ENCODE measurements around the gene KRTAP5-7.
"Not testable (repeated sequence)": the region's sequence is repeated elsewhere in the genome, so short reads cannot be mapped to it uniquely, and the experiment has no call there.

Gene KRTAP5-7

GRCh38 chr11:71498091-71498490, 29.0 kb upstream of the KRTAP5-7 start:
- DNase-seq = no peak

- no peak for DNase-seq
These were observed 27.9 kb upstream of the KRTAP5-7 start for GRCh38 chr11:71499125-71499524.

- DNase-seq = no peak
These were observed 27.5 kb upstream of the KRTAP5-7 start for GRCh38 chr11:71499546-71499945.

GRCh38 chr11:71500601-71501021, 26.5 kb upstream of the KRTAP5-7 start:
- no peak for DNase-seq

- DNase-seq = no peak
These were observed 25.7 kb upstream of the KRTAP5-7 start for GRCh38 chr11:71501071-71501985.

- no peak for DNase-seq
These were observed 25.0 kb upstream of the KRTAP5-7 start for GRCh38 chr11:71502026-71502425.

GRCh38 chr11:71502871-71503435, 24.1 kb upstream of the KRTAP5-7 start:
- DNase-seq = no peak

GRCh38 chr11:71504531-71504930, 22.5 kb upstream of the KRTAP5-7 start:
- no peak for DNase-seq

GRCh38 chr11:71505001-71505400, 22.1 kb upstream of the KRTAP5-7 start:
- DNase-seq = no peak

- DNase-seq = no peak
These were observed 21.3 kb upstream of the KRTAP5-7 start for GRCh38 chr11:71505781-71506180.

GRCh38 chr11:71507102-71507501, 20.0 kb upstream of the KRTAP5-7 start:
- DNase-seq = no peak

- DNase-seq = no peak
These were observed 8.3 kb upstream of the KRTAP5-7 start for GRCh38 chr11:71518506-71519471.

- DNase-seq = no peak
These were observed 7.5 kb upstream of the KRTAP5-7 start for GRCh38 chr11:71519546-71519945.

GRCh38 chr11:71525188-71525937, 1.7 kb upstream of the KRTAP5-7 start:
- DNase-seq = no peak

GRCh38 chr11:71525938-71526495, 1.1 kb upstream of the KRTAP5-7 start:
- DNase-seq = no peak

GRCh38 chr11:71527576-71528210, 626 bp downstream of the KRTAP5-7 start:
- DNase-seq = no peak

- DNase-seq = no peak
These were observed 3.5 kb downstream of the KRTAP5-7 start for GRCh38 chr11:71530602-71531001.

- DNase-seq = no peak
These were observed 5.1 kb downstream of the KRTAP5-7 start for GRCh38 chr11:71532036-71532610.

GRCh38 chr11:71534711-71535608, 7.9 kb downstream of the KRTAP5-7 start:
- not testable (repeated sequence) for DNase-seq

- DNase-seq = no peak
These were observed 8.8 kb downstream of the KRTAP5-7 start for GRCh38 chr11:71535825-71536224.
